Activated CD4-positive, alpha-beta T cell treated with anti-CD3 and anti-CD28 coated beads, Interleukin-2, amount 50 U/mL, for 1 hour (primary cell): ENCODE data around the gene PTER.

ENCODE experiments used
- DNase-seq: peaks from one replicate; pipeline ENCODE4 v3.0.0-alpha.2; 2020

PTER gene

DNA sequence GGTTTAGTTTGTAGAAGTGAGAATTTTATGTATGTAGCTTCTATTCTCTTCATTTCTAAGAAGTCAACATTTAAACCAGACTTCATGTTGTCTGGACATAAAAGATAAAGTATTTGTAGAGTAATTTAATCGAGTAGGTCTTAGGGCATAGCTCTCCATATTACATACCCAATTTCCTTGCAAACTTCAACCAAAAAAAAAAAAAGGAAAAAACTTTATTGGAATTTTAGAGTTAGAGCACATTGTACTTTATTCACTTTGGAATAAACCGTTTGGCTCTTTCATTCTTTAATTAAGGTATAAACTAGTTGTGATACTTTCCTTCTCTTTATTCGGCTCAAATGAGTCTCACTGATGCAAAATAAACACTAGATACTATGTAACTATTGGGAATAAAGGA, 36.0 kb downstream of the PTER start:
- DNase-seq = no peak

DNA sequence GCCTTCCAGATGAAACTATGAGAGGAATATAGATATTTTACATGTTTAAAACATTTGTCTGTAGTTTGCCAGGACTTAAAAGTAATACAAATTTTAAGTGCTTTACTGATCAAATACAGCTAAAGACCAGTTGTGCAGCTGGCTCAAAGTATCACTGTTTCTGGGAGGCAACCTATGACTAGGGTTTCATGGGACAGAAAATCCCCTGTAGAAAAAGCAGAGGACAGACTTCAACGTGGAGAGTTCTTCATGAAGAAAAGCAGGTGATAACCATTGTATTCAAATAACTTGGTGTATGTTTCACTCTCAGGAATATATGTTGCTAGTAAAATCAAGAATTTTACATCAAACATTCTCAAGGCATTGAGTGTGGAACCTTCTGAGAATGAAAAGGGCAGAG, 40.9 kb downstream of the PTER start:
- no peak for DNase-seq

DNA sequence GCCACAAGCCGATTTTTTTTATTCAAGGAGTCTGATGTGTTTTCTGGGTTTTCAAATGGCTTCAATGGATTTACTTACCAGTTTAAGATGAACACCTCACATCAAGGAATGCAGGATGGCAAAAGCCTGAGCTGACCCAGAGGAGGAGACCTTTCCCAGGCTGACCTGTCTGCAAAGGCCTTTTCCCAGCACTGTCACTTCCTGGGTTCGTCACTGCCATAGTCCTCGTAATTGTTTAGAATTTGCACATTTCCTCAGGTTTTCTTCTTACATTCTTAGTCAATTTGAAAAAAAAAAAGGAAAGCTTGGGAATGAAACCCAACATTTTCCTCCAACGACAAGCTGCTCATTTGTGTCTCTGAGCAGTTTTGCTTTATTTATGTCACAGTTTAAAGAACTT, 42.0 kb downstream of the PTER start:
- DNase-seq = no peak

DNA sequence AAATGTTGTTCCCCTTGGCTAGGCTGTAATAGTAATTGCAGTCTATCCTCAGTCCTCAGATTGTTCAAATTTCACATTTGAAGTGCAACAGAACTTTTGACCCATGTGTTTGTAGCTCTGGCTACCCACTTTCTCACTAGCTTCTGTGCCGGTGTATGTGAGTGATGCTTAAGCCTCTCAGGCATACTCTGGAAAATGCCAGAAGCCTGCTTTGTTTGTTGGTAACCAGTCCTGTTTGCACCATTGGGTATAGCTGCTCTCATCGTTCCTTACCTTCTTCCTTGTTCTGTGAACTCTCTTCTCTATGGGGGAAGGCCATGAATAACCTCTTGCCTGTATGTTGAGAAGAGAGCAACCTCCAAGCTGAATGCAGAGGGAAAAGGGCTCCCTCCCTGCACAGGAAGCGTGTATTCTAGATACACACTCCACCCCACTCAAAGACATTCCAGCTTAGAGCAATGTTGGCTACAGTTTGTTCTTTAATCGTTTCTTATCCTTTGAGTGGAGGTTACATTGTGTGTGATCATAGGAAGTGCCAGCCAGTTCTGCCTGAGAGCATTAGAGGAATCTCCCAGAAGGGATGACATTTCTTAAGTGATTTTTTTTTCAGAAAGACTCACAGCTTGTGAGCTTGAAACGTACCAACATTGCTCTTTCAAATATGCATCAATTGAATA, 44.4 kb downstream of the PTER start:
- no peak for DNase-seq

DNA sequence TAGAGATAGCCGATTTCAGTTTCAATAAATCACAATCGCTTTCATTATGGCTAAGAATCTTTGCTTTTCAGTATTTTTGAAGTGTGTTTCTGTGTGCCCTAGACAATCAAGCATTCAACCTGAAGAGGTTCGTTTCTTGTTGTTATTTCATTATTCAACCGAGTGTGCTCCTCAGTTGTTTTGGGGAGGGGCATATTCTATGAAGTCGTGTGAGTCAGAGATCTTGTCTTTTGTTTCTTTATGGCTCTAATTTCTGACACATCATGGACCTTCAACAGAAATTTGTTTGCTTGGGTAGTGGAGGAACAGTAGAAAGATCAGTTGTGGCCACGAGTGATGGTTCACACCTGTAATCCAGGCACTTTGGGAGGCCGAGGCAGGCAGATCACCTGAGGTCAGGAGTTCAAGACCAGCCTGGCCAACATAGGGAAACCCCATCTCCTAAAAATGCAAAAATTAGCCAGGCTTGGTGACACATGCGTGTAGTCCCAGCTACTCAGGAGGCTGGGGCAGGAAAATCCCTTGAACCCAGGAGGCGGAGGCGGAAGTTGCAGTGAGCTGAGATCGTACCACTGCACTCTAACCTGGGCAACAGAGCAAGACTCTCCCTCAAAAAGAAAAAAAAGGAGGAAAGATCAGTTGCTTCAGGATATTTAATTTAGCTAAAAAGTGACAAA, 46.6 kb downstream of the PTER start:
- DNase-seq = no peak

DNA sequence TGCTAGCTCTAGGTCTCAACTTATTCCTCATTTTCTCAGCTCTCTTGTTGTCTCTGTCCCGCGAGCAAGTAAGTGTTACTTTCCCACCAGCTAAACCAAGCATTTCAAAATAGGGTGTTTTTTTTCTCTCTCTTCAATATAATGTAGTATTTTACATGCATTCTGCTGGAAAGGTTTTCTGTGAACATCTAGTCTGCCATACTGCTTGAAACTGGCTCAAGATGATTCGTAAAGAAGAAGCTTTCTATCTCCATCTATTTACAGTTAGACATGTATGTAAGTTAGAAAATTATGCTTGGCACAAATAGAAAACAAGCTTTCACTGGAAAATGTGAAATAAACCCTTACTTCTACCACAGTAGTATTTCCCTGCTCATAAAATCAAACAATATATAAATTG, 53.7 kb downstream of the PTER start:
- DNase-seq = no peak

DNA sequence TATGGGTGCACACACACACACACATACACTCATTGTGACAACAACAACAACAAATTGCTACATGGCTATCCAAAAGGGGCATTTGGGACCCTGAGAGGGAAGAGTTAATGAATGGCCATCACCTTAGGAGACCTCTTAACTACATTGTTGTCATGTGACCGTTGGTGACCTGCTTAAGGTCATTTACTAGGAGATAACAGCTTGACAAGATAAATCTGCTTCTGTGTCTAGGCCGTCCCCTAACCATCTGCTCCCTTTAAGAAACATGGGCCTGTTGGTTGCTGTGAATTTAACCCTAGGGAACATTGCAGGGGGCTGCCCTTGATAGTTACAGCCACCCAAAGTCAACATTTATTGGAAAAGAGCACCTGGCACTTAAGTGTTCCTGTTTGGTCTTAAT, 55.1 kb downstream of the PTER start:
- no peak for DNase-seq

DNA sequence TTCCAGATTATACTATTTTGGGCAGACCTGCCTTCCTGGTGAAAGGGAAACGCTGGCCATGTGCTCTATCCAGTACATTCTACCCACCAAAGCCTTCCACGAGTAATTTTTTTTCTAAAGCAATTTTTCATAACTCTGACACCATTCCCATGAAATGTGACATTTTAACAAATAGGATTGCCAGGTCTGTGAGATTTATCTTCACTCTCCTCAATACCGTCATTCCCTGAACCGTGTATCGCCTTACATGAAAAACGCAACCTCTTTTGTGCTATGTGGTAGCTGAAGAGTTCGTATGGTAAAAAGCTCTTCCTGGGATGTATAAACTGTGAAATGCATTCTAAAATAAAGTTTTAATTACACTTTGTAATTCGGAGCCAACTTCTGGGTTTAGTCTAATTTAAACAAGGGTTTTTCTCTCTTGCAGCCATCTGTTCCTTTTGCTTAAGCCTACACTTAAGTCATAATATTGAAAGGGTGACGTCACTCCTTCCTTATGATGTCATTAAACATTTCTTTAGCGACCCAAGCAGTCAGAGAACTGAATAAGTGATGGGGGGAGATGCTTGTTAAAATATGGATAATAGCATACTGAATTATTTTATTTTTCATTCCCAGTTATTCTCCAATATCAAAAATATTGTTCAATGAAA, 57.2 kb downstream of the PTER start:
- no peak for DNase-seq

DNA sequence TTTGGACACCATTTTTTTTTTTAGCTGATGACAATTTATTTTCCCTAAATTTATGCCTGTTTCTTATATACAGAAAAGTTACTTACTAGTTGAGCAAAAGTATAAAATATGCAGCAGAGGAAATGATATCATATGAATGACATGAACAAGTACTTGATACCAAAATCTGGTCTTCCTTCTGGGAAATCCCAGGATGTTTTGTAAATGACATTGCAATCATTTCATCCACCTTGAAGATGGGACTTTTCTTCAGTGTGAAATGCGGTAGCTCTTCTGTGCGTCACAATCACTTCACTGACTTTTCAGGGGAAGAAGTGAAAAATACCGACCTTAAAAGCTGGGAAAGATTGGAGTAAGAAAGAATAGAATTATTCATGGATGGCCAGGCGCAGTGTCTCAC, 61.1 kb downstream of the PTER start:
- DNase-seq = no peak

DNA sequence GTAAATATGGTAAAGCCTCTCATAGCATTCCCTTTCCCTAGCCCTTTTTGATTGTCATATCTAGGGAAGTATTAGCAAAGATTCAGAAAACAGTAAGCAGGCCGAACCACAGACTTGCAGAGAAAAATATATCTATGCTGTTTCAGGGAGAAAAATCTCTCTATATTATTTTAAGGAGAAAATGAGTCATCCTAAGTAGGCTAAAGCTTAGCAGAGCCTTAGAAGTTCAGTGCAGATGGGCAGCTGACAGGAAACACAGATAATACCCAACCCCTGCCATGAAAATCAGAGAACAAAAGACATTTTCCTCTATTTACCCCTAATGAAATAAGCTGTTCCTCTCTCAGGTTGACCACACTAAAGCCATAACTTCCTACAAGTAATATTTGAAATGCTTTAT, 68.4 kb downstream of the PTER start:
- DNase-seq = no peak

DNA sequence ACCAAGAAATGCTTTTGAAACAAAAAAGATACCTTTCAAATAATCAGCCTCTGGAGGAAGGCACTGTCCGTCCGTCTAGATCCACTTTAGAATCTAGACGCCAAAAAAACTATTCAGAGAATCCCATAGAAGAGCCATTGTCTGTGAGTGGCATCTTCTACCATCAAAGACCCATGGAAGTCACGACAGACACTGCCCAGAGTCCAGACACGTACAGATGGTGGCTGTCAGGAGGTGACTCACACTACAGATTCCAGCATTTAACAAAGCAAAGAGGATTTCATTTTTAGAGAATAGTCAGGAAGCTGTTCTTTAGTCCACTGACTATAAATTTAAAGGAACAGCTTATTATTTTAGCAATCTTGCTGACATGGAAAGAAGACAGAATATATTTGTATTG, 73.2 kb downstream of the PTER start:
- DNase-seq = no peak

DNA sequence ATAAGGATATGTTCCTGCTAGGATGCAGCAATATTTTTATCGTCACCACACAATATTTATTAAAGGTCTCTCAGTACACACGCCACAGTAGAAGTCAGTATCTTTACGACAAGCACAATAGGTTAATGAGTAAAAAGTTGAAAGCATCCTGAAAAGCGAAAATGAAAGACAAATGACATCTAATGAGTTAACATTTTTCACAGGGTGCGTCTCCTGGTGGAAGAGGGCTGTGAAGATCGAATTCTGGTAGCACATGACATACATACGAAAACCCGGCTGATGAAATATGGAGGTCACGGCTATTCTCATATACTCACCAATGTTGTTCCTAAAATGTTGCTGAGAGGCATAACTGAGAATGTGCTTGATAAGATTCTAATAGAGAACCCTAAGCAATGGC, 74.0 kb downstream of the PTER start:
- no peak for DNase-seq

DNA sequence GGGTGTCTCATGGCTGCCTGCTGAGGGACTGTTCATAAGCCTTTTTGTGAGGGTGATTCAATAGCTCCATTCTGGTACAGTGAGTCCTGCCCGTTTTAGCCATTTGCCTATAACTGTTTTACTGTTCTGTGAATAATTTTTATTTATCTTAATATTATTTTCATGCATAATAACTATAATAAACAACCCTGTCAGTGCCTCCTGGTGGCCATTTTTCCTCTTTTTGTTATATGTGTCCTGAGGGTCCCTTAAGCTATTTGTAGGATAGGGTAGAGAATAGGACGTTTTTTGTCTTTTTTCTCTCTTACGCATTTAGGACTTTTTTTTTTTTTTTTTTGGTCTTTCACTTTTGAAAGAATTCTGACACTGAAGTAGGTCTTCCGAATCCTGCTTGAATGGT, 82.0 kb downstream of the PTER start:
- no peak for DNase-seq

DNA sequence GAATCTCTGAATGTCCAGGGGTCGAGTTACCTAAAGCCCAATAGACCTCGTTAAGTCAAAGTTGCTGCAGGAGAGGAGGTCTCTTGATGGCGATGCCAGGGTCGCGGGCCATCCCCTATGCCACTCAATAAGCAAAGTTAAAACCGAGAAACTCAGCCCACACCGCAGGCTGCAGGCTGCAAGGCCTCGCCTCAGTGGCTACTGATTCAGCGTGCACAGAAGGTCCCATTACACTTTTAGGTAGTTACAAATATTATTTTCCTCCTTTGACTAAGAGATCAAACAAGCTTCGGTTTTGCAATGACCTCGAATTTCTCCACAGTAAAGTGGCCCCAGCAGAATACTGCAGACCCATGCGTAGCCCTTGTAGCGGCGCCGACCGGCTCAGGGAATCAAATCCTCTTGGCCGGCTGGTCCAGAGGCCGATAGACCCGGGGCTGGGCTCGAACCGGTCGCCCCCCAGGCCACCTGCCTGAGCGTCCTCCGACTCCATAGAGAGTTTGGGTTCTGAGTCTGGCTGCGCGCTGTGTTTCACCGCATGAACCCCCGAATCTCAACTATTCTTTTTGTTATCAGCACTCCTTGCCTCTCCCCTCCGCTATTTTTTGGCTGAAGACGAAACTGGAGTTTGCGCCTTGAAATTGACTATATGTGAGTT, 82.6 kb downstream of the PTER start:
- no peak for DNase-seq

DNA sequence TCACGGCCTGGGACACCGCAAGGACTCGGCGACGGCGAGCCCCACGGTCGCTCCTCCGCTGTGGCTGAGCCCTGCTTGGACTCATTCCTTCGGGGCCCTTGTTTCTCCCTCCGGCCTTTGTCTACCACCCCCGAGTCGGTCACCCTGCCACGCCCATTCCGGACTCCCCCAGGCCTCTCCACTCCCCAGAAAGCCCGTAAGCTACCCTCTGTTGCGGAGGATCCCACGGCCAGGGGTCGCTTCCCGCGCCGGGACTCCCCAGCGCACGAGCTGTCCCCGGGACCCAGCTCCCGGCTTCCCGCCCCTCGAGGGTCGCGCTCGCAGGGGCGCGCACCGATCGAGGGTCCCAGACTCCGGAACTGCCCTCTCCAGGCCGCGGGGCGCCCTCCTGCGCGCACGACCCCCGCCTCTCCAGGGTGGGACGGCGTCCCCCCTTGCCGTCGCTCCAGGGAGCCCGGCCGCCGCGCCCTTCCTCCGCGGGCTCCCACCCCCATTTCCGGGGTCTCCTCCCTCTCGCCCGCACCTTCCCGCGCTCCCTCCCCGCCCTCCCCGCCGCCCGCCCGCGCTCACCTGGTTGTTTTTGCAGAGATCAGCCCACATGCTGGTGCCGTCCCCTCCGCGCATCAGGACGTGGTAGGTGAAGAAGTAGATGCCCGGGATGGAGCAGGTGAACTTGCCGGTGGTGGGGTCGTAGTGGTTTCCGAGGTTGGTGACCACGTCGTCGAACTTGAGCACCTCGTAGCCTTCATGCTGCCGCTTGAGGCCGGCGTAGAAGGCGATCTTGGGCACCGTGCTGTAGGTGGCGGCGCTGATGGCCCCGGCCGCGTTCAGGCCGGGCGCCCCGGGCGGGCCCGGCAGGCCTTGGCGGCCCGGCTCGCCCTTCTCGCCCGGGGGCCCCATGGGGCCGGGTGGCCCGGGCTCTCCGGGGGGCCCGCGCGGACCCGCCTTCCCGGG, 83.4 kb downstream of the PTER start:
- DNase-seq = no peak

DNA sequence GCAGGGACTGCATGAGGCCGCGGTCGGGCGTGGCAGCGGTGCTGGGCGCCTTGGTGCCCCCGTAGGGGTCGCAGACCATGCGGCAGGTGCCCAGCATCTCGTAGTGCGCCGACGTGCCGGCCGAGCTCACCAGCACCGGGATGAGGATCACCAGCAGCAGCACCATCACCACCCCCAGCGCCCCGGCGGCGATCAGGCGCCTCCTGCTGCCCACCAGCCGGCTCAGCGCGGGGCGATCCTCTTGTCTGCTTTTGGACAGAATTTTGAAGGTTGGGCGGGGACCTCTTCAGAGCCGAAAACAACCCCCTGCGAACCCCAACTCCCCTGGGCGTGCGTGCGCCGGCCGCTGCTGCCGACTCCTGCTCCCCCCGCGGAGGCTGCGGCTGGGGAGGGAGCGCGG, 84.1 kb downstream of the PTER start:
- DNase-seq = peak; percentile 1

DNA sequence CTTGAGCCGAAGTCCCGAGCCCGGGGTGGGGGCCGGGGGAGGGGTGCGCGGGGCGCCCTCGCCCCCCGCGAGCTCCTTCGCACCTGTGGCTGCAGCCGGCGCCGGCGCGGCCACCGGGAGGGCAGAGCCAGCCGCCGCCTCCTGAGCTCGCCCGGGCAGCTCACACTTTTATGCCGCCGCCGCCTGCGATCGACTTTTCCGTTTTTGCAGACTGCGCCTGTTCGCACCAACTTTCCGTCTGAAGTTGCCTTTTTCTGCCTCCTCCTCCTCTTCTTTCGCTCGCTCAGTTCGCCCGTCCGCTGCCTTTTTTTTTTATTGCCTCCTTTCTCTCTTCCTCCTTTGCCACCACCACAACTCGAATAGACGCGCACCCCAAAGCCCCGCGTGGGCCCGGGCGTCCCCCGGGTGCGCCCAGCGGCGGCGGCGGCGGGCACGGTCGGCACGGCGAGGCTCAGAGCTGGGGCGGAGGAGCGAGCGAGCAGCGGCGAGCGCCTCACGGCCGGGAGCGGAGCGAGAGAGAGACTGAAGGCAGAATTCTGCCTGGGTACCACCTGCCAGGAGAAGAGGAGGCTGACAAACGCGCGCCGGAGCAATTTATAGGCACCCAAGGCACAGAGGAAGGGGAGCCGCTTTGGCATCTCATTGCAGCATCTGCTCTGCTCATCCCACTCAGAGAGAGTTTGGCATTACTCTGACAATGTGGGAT, 84.7 kb downstream of the PTER start, which contains the start of gene C1QL3:
Gene C1QL3, minus strand, starts transcription at position 569 of the 706 bp plus-strand sequence. CDS start 814 bp downstream, outside the sequence.
- peak; percentile 4 for DNase-seq

DNA sequence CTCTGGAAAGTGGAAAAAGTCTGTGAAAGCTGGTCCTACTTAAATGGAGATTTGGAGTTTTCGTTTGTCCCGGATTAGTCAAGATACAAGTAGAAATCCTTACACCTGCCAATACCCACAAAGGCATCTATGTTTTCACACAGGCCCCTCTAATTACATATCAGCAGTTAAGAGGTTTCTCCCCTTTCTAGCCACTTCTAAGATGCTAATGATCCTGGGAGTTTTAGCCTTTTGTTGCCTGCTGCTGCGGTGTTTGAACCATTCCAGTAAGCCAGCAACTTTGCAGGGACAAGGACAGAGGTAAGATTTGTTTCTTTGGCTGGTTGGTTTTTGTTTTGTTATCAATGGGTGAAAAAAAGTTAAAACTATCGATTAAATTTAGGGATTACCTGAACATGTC, 90.6 kb downstream of the PTER start:
- DNase-seq = no peak

DNA sequence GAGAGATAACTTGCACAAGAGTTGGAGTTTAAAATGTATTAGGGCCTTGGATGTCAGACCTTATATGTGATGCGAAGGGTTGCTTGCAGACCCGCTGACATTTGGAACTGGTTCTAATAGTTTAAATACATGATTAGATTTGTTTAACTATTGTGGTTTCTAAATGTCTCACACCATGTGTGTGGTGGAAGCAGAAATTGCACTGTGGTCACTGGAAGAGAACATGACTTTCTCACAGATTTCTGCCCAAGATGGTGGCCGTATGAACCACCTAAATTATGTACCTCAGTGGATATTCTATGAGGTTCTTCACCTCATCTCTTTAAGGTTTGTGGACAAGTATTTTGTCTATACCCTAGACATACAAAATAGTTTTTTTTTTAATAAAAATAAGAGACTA, 93.0 kb downstream of the PTER start:
- DNase-seq = no peak

DNA sequence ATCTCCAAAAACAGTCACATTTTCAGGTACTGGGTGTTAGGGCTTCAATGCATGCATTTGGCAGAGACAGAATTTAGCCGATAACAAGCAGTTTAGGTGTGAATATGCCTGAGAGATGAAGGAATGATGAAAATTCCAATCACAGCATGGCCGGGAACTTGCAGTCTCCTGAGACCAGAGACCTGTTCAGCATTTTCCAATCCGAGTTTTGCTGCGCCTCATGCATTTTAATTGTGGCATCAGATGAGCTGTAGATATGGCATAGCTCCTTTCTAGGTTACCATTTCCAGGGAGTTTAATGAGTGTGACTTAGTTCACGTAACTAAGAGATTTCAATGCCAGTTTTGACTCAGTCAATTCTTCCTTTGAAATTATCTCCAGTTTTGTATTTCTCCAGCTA, 99.3 kb downstream of the PTER start:
- DNase-seq = no peak

DNA sequence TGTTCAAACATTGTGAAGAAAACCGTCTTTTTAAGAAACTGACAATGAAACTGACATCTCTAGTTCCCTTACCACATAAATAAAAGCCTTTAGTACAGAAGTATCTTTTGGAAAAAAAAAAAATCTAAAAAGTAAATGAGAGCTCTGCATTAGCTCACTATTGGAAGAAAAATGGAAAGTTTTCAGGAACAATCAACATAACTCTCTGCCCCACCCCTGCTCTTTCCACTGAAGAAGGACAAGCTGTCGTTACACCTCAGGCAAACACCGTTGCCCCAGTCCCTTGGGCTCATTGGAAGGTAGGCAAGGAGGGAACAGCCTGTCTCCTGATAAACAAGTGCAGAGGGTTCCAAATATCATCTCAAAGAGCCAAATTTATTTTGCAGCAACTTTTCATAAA, 107.3 kb downstream of the PTER start:
- no peak for DNase-seq

DNA sequence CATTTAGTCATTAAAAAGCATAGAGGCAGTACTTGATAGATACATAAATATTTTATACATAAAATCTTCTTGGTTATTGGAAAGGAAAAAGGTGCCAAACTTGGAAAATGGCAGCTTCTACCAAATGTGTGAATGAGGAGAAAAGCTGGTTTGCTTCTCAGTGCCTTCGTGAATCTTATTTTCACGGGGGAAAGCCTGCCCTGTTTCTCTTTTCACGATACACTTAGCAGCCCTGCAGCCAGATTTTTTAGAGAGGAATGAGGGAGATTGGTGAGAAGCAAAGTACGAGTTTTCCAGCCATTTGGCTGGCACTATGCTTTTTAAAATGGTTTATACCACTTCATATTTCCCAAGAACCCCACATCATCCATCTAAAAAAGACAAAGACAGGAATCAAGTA, 107.8 kb downstream of the PTER start:
- no peak for DNase-seq
